Astrocyte of the spinal cord (primary cell): ENCODE measurements around the gene STBD1.

Experiments used
- DNase-seq: peaks from one replicate; pipeline ENCODE4 v3.0.0; 2011; ENCODE audit warnings: low read depth, low spot score
- H3K4me3 ChIP-seq: 2 replicates; pipeline ENCODE4 v1.5.1; 2011; ENCODE audit warnings: low read depth, mild to moderate bottlenecking, low read length, moderate library complexity
- CTCF ChIP-seq: IDR thresholded peaks from 2 replicates; pipeline ENCODE4 v1.5.1; 2012; ENCODE audit warnings: low read depth, mild to moderate bottlenecking, low read length, inconsistent platforms
- in situ Hi-C: cut with HindIII; loops from 2 replicates; pipeline ENCODE4 v1.10.0; 2017; ENCODE audit warnings: low sequenced_read_pairs

STBD1 gene

GRCh38 chr4:76305971-76306881, at the start of gene STBD1:
TSS of gene STBD1 (plus strand) at chr4:76306733. CDS start at chr4:76306770, 37 bp downstream.
- H3K4me3 ChIP-seq = peak within 1 kb of the TSS; percentile 74
- in situ Hi-C loops = no loop called here
- no peak for TF ChIP-seq CTCF
- peak; percentile 74 for DNase-seq

- in situ Hi-C loops = no loop called here
- H3K4me3 ChIP-seq = no peak overlapping the region
- no peak for TF ChIP-seq CTCF
- no peak for DNase-seq
These were observed 49.6 kb upstream of the STBD1 start for GRCh38 chr4:76256968-76257367.

DNA sequence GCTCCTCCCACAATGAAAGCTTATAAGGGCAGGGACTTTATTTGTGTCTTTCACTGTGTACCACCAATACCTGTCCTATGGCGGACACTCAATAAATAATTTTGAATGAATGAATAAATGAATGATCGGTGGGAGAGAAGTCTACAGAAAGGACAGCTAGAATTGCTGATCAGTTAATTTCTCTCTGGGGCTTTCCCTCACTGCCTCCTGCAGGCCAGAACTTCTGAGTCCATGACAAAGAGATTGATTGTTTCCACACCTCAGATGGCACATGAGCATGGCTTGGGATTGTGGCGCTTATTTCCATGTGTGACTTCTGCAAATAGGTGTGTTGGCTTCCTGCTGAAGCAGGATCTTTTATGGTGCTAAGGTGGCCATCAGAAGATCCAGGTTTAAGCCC, 48.7 kb upstream of the STBD1 start:
- H3K4me3 ChIP-seq = no peak overlapping the region
- no peak for TF ChIP-seq CTCF
- in situ Hi-C loops = no loop called here
- DNase-seq = no peak

GRCh38 chr4:76260571-76260970, 46.0 kb upstream of the STBD1 start:
- no peak for TF ChIP-seq CTCF
- in situ Hi-C loops = no loop called here
- H3K4me3 ChIP-seq = no peak overlapping the region
- DNase-seq = no peak

DNA sequence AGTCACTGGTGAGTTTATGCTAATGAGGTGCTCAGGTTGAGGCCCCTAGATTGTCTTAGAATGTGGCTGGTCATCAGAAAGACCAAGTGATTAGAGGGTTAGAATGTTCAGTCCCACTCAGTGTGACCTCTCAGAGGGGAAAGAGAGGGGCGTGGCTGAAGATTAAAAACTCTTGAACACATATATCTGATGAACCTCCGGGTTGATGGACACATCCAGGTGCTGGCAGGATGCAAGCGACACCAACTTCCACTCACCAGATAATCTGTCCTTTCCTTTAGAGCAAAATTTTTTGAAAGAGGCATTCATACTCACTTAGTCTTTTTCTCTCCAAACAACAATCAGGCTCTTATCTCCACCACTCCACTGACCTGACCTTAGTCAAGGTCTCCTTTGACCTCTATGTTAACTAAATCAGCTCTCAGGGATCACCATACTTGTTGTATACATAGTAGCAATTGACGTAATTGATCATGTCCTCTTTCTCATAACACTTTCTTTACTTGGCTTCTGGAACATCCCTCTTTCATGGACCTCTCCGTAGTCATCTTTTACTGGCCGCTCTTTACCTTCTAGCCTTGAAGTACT, 40.8 kb upstream of the STBD1 start:
- no peak overlapping the region for H3K4me3 ChIP-seq
- TF ChIP-seq CTCF = no peak
- no peak for DNase-seq
- in situ Hi-C loops = no loop called here

DNA sequence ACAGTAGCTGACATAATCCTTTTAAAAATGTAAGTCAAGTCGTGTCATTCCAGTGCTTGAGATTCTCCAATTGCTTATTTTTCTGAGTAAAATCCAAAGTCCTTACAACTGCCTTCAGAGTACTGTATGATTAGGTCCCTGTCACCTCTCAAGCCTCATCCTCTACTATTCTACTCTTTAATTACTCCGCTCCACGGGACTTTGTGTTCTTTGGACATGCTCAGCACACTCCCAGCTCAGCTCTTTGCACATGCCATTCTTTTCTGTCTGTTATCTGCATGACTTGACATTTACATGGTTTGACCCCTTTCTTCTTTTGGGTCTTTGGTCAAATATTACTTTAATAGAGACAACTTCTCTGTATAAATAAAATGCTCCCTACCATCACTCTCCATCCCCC, 39.9 kb upstream of the STBD1 start:
- H3K4me3 ChIP-seq = no peak overlapping the region
- in situ Hi-C loops = no loop called here
- TF ChIP-seq CTCF = no peak
- no peak for DNase-seq
